Activated T-helper 2 cell treated with anti-CD3 and anti-CD28 coated beads, Interferon-gamma antibody, Interleukin-2, Interleukin-4, amounts not matched to agents 10 μg/mL and 5 μg/mL and 100 μg/mL, durations not matched to agents 14 hours and 24 hours and 36 hours (primary cell): ENCODE measurements around the gene PRIM2. TPM values are rescaled to one million over a fixed set of nuclear protein-coding genes. Genes with fewer than 3 reads are reported as not detected.
"Not testable (repeated sequence)": the region's sequence is repeated elsewhere in the genome, so short reads cannot be mapped to it uniquely, and the experiment has no call there.

ENCODE experiments used
- DNase-seq: peaks from one replicate; pipeline ENCODE4 v3.0.0; 2021; ENCODE audit warnings: low spot score
- H3K27ac Mint-ChIP-seq: one replicate; pipeline ENCODE4 v1.8.0; 2021; ENCODE audit warnings: mixed read lengths
- H3K27me3 Mint-ChIP-seq: one replicate; pipeline ENCODE4 v1.8.0; 2021; ENCODE audit warnings: low read depth, mixed read lengths
- H3K36me3 Mint-ChIP-seq: one replicate; pipeline ENCODE4 v1.8.0; 2021; ENCODE audit warnings: low read depth, mixed read lengths
- H3K4me1 Mint-ChIP-seq: one replicate; pipeline ENCODE4 v1.8.0; 2021; ENCODE audit warnings: low read depth, mixed read lengths
- H3K4me3 Mint-ChIP-seq: one replicate; pipeline ENCODE4 v1.8.0; 2021; ENCODE audit warnings: low read depth, mild to moderate bottlenecking, moderate library complexity, mixed read lengths
- H3K9me3 Mint-ChIP-seq: one replicate; pipeline ENCODE4 v1.8.0; 2021; ENCODE audit warnings: mixed read lengths
- intact Hi-C: fragments of 100-400 bp; cut with micrococcal nuclease; formaldehyde crosslinking; loops from one replicate; pipeline ENCODE4 v1.15.1; 2023
- total RNA-seq: library from RNA; stranded (reverse); gene quantifications from 2 replicates; pipeline ENCODE4 v1.2.3, GENCODE V29; 2022

PRIM2 gene
- total RNA-seq, 1 donor from 2014 or later = 37.9 TPM

DNA sequence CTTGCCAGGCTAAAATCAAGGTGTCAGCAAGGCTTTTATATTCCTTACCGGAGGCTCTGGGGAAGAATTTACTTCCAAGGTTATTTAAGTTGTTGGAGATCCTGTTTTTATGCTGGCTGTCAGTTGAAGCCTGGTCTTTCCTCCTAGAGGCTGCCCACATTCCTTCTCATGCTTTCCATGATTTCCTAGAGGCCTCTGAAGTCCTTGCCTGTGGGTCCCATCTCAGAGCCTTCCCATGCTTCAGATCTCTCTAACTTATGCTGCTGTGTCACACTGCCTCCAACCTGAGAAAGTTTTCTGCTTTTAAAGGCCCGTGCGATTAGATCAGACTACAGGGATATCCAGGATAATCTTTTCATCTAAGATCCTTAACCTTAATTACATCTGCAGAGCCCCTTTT is 198.4 kb downstream of the PRIM2 start:
- intact Hi-C loops, H3K4me1 Mint-ChIP-seq, H3K9me3 Mint-ChIP-seq, DNase-seq, H3K27ac Mint-ChIP-seq, H3K4me3 Mint-ChIP-seq, H3K27me3 Mint-ChIP-seq, H3K36me3 Mint-ChIP-seq: not testable (repeated sequence)

DNA sequence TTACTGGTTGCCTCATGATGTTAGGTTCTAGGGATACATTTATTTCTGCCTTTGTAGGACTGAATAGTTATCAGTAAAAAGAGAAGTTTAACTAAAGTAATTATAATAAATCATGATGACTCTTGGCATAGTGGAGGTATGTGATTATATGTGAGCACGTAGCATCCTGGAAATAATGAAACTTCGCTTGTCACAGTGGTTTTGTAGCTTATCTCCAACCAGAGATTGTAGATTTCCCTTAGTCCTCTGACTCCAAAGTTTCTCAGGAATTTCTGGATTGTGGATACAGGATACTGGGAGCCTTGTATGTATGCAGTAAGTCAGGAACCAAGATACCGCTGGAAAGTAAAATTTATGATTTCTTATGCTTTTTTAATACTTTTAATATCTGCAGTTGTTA is 199.3 kb downstream of the PRIM2 start:
- H3K4me3 Mint-ChIP-seq, H3K9me3 Mint-ChIP-seq, H3K4me1 Mint-ChIP-seq, H3K27me3 Mint-ChIP-seq, intact Hi-C loops, DNase-seq, H3K27ac Mint-ChIP-seq, H3K36me3 Mint-ChIP-seq: not testable (repeated sequence)

DNA sequence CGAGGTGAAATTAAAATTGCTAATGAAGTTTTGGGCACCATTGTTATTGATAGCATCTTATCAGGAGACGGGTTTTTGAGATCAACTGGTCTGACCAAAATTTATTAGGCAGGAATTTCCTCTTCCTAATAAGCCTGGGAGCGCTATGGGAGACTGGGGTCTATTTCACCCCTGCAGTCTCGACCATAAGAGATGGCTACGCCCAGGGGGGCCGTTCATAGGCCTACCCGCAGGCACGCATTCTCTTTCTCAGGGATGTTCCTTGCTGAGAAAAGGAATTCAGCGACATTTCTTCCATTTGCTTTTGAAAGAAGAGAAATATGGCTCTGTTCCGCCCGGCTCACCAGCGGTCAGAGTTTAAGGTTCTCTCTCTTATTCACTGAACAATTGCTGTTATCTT is 201.8 kb downstream of the PRIM2 start:
- DNase-seq, H3K36me3 Mint-ChIP-seq, H3K9me3 Mint-ChIP-seq, intact Hi-C loops, H3K27ac Mint-ChIP-seq, H3K4me1 Mint-ChIP-seq, H3K4me3 Mint-ChIP-seq, H3K27me3 Mint-ChIP-seq: not testable (repeated sequence)

DNA sequence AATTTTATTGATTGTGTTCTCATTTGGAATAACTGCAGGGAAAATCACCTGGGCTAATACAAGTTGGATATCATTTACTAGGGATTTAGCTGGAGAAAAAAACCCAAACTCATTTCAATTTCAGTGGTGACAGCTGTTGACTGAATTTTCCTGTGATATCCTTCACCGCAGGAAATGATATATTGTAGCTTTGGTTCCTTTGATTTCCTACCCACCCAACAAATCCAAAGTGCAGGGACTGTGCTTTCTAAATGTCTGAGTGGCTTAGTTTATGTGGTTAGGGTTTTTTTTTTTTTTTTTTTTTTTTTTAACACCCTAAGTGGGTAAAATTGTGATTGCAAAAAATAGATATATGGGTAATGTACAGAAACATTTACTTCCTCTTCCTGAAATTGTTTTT is 203.7 kb downstream of the PRIM2 start:
- H3K9me3 Mint-ChIP-seq, H3K36me3 Mint-ChIP-seq, intact Hi-C loops, H3K4me1 Mint-ChIP-seq, H3K27ac Mint-ChIP-seq, H3K4me3 Mint-ChIP-seq, DNase-seq, H3K27me3 Mint-ChIP-seq: not testable (repeated sequence)

DNA sequence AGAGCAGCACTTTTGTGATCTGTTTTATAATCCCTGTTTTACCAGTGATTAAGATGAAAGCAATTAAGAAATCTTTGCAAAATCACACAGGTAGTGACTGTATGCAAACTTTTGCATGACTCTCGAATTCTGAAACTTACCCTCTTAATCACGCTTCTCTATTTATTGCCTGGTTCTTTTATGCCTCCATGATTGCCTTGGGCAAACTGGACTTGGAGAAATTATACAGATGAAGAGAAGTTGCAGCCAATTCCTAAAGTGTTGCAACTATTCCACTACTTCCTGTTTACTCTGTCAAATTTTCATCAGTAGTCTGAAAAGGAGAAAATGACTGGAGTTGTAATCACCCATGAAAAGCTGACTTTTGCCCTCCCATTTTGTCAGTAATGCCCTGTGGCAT is 205.8 kb downstream of the PRIM2 start:
- H3K9me3 Mint-ChIP-seq, H3K27ac Mint-ChIP-seq, H3K4me3 Mint-ChIP-seq, H3K36me3 Mint-ChIP-seq, H3K4me1 Mint-ChIP-seq, H3K27me3 Mint-ChIP-seq, DNase-seq, intact Hi-C loops: not testable (repeated sequence)

GRCh38 chr6:57529755-57530154 is 212.3 kb downstream of the PRIM2 start:
- intact Hi-C loops, H3K4me1 Mint-ChIP-seq, H3K27me3 Mint-ChIP-seq, DNase-seq, H3K4me3 Mint-ChIP-seq, H3K9me3 Mint-ChIP-seq, H3K27ac Mint-ChIP-seq, H3K36me3 Mint-ChIP-seq: not testable (repeated sequence)

GRCh38 chr6:57532660-57533059 is 215.2 kb downstream of the PRIM2 start:
- H3K27ac Mint-ChIP-seq, DNase-seq, H3K4me3 Mint-ChIP-seq, H3K36me3 Mint-ChIP-seq, intact Hi-C loops, H3K27me3 Mint-ChIP-seq, H3K9me3 Mint-ChIP-seq, H3K4me1 Mint-ChIP-seq: not testable (repeated sequence)

- H3K4me1 Mint-ChIP-seq, H3K9me3 Mint-ChIP-seq, H3K4me3 Mint-ChIP-seq, intact Hi-C loops, H3K27me3 Mint-ChIP-seq, DNase-seq, H3K36me3 Mint-ChIP-seq, H3K27ac Mint-ChIP-seq: not testable (repeated sequence)
Measured at GRCh38 chr6:57535121-57535520, 217.7 kb downstream of the PRIM2 start.

DNA sequence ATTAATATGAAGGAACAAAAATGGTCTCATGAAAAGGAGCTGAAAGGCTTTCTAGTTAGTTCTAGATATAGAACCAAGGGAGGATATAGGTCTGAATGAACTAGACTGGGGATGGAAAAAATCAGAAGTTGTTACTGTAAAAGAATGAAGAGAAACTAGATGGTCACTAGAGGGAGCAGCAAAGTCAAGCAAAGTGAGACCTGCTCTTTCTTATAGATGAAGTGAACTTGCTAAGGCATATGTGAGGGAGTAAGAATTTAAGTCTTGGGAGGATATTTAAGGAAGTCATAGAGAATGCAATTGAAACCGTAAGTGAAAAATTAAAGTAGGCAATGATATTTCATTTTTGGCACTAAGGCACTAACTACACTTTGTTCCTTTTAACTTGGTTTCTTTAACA is 218.6 kb downstream of the PRIM2 start:
- H3K27ac Mint-ChIP-seq, intact Hi-C loops, DNase-seq, H3K4me1 Mint-ChIP-seq, H3K9me3 Mint-ChIP-seq, H3K4me3 Mint-ChIP-seq, H3K27me3 Mint-ChIP-seq, H3K36me3 Mint-ChIP-seq: not testable (repeated sequence)

GRCh38 chr6:57537916-57538315 is 220.5 kb downstream of the PRIM2 start:
- intact Hi-C loops, H3K27ac Mint-ChIP-seq, DNase-seq: not testable (repeated sequence)

DNA sequence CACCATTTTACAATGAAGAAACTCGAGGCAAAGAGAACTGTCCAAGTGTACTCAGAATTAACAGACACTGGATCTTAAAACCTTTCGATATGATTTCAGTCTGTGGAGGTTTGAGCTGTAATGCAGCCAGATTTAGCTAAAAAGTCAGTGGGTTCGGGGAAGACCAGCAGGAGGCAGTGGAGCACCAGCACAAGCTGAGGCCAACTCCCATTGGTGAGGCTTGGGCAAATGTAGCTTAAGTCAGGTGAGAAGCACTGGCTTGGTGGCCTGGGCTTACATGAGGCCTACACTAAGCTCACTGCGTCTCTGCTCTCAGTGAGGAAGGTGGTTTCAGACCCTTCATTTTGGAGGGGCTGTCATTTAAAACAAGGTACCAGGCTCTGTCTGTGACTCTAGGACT is 234.5 kb downstream of the PRIM2 start:
- H3K27me3 Mint-ChIP-seq, H3K4me3 Mint-ChIP-seq, intact Hi-C loops, DNase-seq, H3K4me1 Mint-ChIP-seq, H3K27ac Mint-ChIP-seq, H3K9me3 Mint-ChIP-seq, H3K36me3 Mint-ChIP-seq: not testable (repeated sequence)

More at GRCh38 chr6:57537916-57538315, 220.5 kb downstream of the PRIM2 start:
- H3K4me1 Mint-ChIP-seq, H3K36me3 Mint-ChIP-seq, H3K27me3 Mint-ChIP-seq, H3K4me3 Mint-ChIP-seq, H3K9me3 Mint-ChIP-seq: not testable (repeated sequence)

GRCh38 chr6:57557855-57558254 is 240.4 kb downstream of the PRIM2 start:
- intact Hi-C loops, H3K36me3 Mint-ChIP-seq, H3K9me3 Mint-ChIP-seq, H3K27ac Mint-ChIP-seq, H3K27me3 Mint-ChIP-seq, H3K4me3 Mint-ChIP-seq, H3K4me1 Mint-ChIP-seq, DNase-seq: not testable (repeated sequence)

GRCh38 chr6:57559170-57559569 is 241.7 kb downstream of the PRIM2 start:
- H3K4me3 Mint-ChIP-seq, H3K27ac Mint-ChIP-seq, H3K9me3 Mint-ChIP-seq, DNase-seq, H3K4me1 Mint-ChIP-seq, intact Hi-C loops, H3K27me3 Mint-ChIP-seq, H3K36me3 Mint-ChIP-seq: not testable (repeated sequence)

DNA sequence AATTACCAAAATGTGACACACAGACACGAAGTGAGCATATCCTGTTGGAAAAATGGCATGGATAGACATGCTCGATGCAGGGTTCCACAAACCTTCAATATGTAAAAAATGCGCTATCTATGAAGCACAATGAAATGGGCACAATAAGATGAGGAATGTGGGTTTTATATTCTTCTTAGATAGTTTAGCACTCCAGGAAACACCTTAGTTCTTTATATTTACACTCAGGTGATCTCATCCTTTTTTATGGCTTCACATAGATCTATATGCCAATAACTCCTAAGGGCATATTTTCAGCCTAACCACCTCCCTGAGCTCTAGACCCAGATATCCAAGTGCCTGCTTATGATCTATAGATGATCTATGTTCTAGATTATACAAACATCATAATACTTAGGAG is 244.8 kb downstream of the PRIM2 start:
- H3K4me1 Mint-ChIP-seq, H3K27me3 Mint-ChIP-seq, intact Hi-C loops, H3K9me3 Mint-ChIP-seq, H3K4me3 Mint-ChIP-seq, H3K36me3 Mint-ChIP-seq, H3K27ac Mint-ChIP-seq, DNase-seq: not testable (repeated sequence)
